ENCODE measurements around the gene METTL22. TPM values are rescaled to one million over a fixed set of nuclear protein-coding genes. Genes with fewer than 3 reads are reported as not detected.

Gene METTL22
- total and polyA plus RNA-seq, 4 donors: 17.9 to 39.4 (median 32.4) TPM

GRCh38 chr16:8589900-8590688, 31.4 kb upstream of the METTL22 start, which contains the start of gene TMEM114:
Gene TMEM114, minus strand, starts transcription at chr16:8590511. Its CDS starts 673 bp downstream, at chr16:8589838.
- Histone ChIP-seq H3K9me3 (ENCODE audit: control insufficient read depth in 4 of 4, insufficient read depth in 3 of 4, low read length in 3 of 4) (peaks cover 0 to 12% (median 2%) of the 10 kb centered on the region in 4 donors), H3K36me3 (ENCODE audit: control insufficient read depth in 4 of 4, insufficient read depth in 4 of 4, low read length in 4 of 4) (no peaks in the 10 kb centered on the region), H3K9ac (ENCODE audit: insufficient read depth in 1 of 2, low read length in 2 of 2) (no peak within 1 kb of the TSS), H3K4me1 (ENCODE audit: control insufficient read depth in 5 of 5, insufficient read depth in 5 of 5, low read length in 5 of 5) (peaks cover 0 to 3% (median 0%) of the 10 kb centered on the region in 5 donors), H3K27me3 (ENCODE audit: control insufficient read depth in 3 of 3, insufficient read depth in 3 of 3, low read length in 2 of 3) (peaks cover 0 to 56% (median 36%) of the 10 kb centered on the region in 3 donors), H3K4me3 (no peak within 1 kb of the TSS), H3K27ac (ENCODE audit: low read depth in 1 of 2, low read length in 1 of 2) (no peak within 1 kb of the TSS)
- ATAC-seq (ENCODE audit: insufficient read depth, low FRiP score) (no peak), DNase-seq (no peak)
- WGBS, 2 donors: 5% methylated on average over 40 to 41 of the region's 41 CpGs
- TF ChIP-seq CTCF (IDR thresholded peaks at IDR 0.05; ENCODE audit: control extremely low read depth, extremely low read depth): no peak

GRCh38 chr16:8590811-8591210, 30.7 kb upstream of the METTL22 start:
- Histone ChIP-seq H3K36me3 (ENCODE audit: control insufficient read depth in 4 of 4, insufficient read depth in 4 of 4, low read length in 4 of 4) (no peaks in the 10 kb centered on the region), H3K9ac (ENCODE audit: insufficient read depth in 1 of 2, low read length in 2 of 2) (no peak overlapping the region), H3K27ac (ENCODE audit: low read depth in 1 of 2, low read length in 1 of 2) (no peak overlapping the region), H3K27me3 (ENCODE audit: control insufficient read depth in 3 of 3, insufficient read depth in 3 of 3, low read length in 2 of 3) (peaks cover 0 to 51% (median 36%) of the 10 kb centered on the region in 3 donors), H3K4me1 (ENCODE audit: control insufficient read depth in 5 of 5, insufficient read depth in 5 of 5, low read length in 5 of 5) (peaks cover 0 to 3% (median 0%) of the 10 kb centered on the region in 5 donors), H3K4me3 (no peak overlapping the region), H3K9me3 (ENCODE audit: control insufficient read depth in 4 of 4, insufficient read depth in 3 of 4, low read length in 3 of 4) (peaks cover 0 to 12% (median 2%) of the 10 kb centered on the region in 4 donors)
- ATAC-seq (ENCODE audit: insufficient read depth, low FRiP score): no peak
- DNase-seq: no peak
- 96 to 98% methylated on average over 3 of the region's 3 CpGs for WGBS, 2 donors
- TF ChIP-seq CTCF (IDR thresholded peaks at IDR 0.05; ENCODE audit: control extremely low read depth, extremely low read depth): no peak

- H3K27me3 ChIP-seq (ENCODE audit: control insufficient read depth in 3 of 3, insufficient read depth in 3 of 3, low read length in 2 of 3): peaks cover 0 to 46% (median 36%) of the 10 kb centered on the region in 3 donors
Measured at GRCh38 chr16:8591451-8591850, 30.0 kb upstream of the METTL22 start.

More at GRCh38 chr16:8591451-8591850, 30.0 kb upstream of the METTL22 start:
- WGBS, 2 donors: 95 to 100% methylated on average over 3 of the region's 3 CpGs
- Histone ChIP-seq H3K9ac (ENCODE audit: insufficient read depth in 1 of 2, low read length in 2 of 2) (no peak overlapping the region), H3K9me3 (ENCODE audit: control insufficient read depth in 4 of 4, insufficient read depth in 3 of 4, low read length in 3 of 4) (peaks cover 0 to 16% (median 4%) of the 10 kb centered on the region in 4 donors), H3K4me1 (ENCODE audit: control insufficient read depth in 5 of 5, insufficient read depth in 5 of 5, low read length in 5 of 5) (peaks cover 0 to 3% (median 0%) of the 10 kb centered on the region in 5 donors), H3K36me3 (ENCODE audit: control insufficient read depth in 4 of 4, insufficient read depth in 4 of 4, low read length in 4 of 4) (no peaks in the 10 kb centered on the region), H3K4me3 (no peak overlapping the region), H3K27ac (ENCODE audit: low read depth in 1 of 2, low read length in 1 of 2) (no peak overlapping the region)
- TF ChIP-seq CTCF (IDR thresholded peaks at IDR 0.05; ENCODE audit: control extremely low read depth, extremely low read depth): no peak
- no peak for DNase-seq
- no peak for ATAC-seq (ENCODE audit: insufficient read depth, low FRiP score)
